GM18520 (cell line): Measurements from ENCODE around the gene COL4A1.
A peak's percentile ranks its signal among the peaks of the same experiment; 100 is the strongest.
"Not testable (repeated sequence)": the region's sequence is repeated elsewhere in the genome, so short reads cannot be mapped to it uniquely, and the experiment has no call there.

Experiments used
- ATAC-seq: cut with Tn5 transposase; IDR thresholded peaks from one replicate; pipeline ENCODE4 v1.9.1; 2021; ENCODE audit not compliant: unreplicated experiment

COL4A1 gene

GRCh38 chr13:110123041-110123809 lies 183.7 kb downstream of the COL4A1 start:
- ATAC-seq = no peak

- no peak for ATAC-seq
These were observed 185.4 kb downstream of the COL4A1 start for GRCh38 chr13:110121422-110122083.

DNA sequence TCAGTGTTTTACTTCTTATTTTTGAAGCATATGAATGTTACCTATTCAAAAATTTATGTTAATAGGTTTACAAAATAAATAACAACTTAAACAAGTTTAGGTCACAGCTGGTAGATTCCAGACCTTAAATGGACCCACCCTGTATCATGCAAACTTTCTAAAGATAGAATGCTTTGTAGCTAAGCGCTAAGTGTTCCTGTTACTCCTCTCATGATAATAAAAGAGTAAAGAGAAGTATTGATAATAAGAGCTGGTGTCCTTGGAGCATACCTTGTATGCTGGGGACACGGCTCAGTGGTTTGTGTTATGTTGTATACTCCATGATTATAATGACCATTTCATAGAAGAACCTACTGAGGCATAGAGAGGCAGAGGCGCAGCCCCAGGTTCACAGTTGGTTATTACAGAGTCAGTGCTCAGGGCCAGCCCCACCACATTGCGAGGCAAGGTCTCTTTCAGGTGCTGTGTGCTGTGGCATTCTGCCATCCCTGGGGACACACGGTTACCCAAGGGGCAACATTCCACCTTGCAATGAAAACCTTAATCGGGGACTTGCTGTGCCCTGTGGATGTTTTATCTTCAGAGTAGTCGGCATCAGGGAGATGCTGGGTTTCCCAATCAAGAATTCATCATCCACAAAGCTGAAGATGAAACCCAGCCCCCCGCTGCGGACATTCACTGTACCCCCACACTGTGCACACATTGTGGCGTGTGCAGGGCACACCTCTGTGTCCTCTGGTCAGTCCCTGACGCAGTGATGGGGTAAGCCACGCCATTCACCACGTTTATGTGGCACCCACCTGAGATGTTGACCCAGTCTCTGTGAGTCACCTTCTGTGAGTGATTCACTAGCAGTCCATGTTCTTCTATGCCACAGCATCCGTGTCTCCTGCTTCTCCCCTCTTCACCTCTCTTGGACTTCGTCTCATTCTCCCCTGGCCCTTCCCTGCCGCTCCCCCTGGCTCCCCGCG lies 186.7 kb downstream of the COL4A1 start:
- ATAC-seq = no peak

GRCh38 chr13:110118106-110118505 lies 188.9 kb downstream of the COL4A1 start:
- ATAC-seq = no peak

- ATAC-seq = peak; percentile 46
These were observed 190.9 kb downstream of the COL4A1 start for GRCh38 chr13:110116072-110116487.

DNA sequence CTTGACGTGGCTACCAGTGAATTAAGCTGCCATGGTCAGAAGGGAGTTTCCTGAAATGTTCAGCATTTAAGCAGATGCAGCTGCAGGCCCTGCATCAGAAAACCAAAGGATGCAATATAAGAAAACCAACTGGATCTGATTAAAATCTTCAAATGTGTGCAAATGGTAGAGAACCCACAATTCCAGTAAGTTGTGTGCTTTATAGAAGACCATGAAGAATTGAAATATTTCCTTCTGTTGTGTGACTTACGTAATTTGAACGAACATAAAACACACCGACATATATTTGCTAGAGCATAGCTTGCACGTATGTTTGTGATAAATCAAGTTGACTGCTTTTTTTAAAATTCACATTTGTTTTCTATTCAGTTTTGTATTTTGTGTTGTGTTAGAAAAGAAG lies 191.4 kb downstream of the COL4A1 start:
- ATAC-seq = no peak

- ATAC-seq = no peak
These were observed 192.6 kb downstream of the COL4A1 start for GRCh38 chr13:110114316-110114715.

DNA sequence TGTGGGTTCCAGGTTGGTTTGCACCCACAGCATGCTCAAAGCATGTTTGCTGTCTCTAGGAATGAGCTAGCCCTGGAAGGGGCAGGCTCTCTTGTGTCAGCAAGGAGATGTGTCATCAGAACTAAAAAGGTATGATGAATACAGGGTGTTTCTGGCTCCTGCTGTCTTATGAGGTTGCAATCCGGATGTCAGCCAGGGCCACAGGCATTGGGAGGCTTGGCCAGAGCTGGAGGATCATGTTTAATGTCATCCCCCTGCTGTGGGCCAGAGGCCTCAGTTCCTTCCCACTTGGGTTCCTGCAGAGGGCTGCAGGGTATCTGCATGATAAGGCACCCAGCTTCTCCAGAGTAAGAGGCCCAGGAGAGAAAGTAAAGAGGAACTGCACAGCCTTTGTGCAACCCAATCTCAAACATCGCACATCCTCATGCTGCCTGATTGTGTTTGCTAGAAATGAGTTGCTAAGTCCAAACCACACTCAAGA lies 193.6 kb downstream of the COL4A1 start:
- no peak for ATAC-seq

- not testable (repeated sequence) for ATAC-seq
These were observed 194.6 kb downstream of the COL4A1 start for GRCh38 chr13:110112379-110112778.

DNA sequence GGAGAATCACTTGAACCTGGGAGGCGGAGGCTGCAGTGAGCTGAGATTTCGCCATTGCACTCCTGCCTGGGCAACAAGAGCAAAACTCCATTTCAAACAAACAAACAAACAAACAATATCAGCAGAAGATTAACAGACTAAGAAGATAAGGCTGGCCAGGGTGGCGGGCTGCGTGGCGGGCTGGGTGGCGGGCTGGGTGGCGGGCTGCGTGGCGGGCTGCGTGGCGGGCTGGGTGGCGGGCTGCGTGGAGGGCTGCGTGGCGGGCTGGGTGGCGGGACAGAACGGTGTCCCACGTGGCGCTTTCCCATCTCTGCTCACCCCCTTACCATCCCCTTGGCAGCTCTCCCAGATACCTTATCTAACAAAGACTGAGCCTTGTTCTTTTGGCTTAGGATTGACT lies 196.2 kb downstream of the COL4A1 start:
- no peak for ATAC-seq

DNA sequence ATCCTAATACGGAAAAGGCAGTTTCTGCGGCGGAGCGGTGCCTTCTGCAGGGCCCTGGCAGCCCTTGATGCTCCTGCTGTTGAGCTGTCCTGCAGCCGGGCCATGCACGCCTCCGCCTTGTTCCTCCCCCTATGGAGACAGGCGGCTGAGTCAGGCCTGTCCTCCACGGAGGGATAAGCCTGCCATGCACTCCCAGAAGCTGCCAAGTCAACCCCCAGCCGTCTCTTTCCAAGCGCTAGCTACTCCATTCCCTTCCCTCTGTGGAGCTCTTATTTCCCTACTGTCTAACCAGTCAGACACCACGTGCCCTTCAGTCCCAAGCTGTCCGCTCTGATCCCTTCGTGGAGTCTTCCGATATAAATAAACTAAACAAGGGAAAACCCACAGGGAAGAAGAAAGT lies 197.0 kb downstream of the COL4A1 start:
- ATAC-seq = no peak

- no peak for ATAC-seq
These were observed 197.7 kb downstream of the COL4A1 start for GRCh38 chr13:110109140-110109783.

DNA sequence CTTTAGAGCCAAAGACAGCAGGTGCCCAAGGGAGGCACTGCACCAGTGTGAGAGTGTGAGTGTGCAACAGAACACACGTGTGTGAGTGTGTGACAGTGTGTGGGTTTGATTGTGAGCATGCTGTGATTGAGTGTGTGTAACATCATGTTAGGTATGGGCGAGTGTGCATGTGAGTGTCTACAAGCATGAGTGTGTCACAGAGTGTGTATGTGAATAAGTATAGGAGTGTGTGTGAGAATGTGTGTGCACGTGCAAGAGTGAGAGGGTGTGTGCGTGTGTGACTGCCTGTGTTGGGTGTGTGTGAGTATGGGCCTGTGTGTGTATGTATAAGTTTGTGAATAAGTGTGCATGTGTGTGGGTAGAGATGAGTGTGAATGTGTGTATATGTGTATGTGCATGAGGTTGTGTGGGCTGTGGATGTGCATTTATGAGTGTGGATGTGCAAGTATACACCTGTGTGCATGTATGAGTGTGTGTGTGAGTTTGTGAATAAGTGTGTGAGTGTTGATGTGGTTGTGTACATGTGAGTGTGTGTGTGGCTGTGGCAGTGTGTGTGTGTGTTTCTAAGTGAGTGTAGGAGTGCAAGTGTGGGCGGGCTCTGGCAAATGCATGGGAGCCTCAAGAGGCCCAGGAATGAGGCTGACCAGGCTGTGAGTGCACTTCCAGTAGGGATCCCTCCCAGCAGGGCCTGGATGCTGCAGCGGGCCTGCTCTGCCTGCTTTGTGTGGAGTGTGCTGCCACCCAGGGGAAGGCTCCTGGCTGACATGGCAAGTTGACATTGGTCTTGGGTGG lies 198.4 kb downstream of the COL4A1 start:
- no peak for ATAC-seq

DNA sequence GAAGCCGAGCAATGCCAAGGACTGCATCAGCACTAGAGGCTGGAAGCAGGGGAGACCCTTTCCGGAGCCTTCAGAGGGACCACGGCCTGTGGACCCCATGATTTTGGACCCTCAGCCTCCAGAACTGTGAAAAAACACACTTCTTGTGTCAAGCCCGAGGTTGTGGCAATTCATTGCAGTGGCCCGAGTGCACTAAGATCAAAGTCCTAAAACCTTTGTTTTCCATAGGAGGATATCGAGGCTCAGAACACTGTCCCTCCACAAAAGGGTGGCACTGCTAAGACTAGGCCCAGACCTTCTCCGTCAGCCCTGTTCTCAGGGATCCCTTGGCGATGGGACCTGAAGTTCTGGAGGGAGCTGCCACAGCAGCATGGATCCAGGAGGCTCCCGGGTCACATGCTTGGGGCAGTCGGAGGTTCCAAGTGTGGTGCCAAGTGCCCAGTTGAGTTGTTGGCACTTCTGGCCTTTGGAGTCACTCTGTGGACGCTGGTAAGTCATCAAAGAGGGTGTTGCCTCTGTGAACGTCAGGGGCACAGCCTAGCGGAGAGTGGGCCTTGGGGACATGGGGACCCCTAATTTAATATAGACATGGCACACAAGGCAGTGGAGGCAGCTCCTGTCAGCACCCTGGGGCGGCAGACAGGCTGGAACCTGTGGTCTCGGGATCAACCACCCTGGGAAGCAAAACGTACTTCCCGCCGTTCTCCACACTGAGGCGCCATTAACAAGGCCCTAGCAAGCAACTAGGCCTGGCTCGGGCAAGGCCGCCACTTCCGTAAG lies 199.2 kb downstream of the COL4A1 start:
- ATAC-seq = no peak

- ATAC-seq = no peak
These were observed 200.2 kb downstream of the COL4A1 start for GRCh38 chr13:110106726-110107125.

DNA sequence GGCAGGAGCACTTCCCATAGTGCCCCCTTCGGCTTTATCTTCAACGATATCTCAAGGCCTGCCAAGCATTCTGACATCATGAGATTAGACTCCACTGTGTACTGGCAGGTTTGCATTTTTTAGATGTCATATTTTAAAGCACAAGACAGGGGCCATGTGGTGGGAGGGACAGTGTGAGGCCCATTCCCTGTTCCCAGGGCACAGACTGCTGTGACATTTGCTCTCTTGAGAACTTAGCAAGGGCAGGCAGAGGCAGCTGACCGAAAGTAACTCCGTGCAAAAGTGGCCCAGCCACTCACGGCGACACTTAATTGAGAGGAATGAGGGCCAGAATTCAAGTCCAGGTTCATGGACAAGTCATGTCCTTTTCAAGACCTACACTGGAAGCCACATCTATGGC lies 201.8 kb downstream of the COL4A1 start:
- ATAC-seq = no peak

DNA sequence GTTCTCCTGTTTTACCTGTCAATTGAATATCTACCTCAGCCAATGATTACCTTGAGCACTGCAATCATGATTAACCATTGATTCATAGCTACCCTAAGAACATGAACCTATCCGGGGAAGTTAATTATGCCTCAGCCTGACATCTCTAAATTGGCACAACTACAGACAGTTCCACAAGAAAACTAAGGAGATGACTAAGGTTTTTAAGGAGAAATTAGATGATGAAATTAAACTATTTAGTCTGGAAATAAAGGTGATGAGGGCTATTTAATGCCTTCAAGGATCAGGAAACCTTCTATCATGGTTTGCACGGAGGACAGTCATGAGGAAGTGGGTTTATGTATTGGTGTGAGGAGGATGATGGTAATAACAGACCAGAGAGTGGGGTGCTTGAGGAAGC lies 203.4 kb downstream of the COL4A1 start:
- no peak for ATAC-seq

DNA sequence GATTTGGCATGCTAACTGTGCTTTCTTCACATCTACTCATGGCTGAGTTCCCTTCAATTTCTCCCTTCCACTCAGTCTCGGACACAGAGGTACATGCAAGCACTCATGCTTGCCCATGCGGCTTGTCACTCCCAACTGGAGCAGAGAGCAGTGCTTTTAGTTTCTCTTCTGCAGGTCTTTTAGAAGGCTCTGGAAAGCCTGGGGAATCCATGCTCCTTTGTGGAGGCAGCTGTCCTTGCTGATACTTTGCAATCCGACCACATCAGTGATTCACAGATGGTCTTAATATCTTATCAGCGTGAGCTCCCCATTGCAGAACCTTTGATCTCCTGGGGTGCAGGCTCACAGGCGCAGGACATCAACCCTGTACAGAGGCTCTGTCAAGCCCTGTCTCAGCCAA lies 203.9 kb downstream of the COL4A1 start:
- no peak for ATAC-seq

- ATAC-seq = no peak
These were observed 204.9 kb downstream of the COL4A1 start for GRCh38 chr13:110102053-110102452.
